ENCODE data around the gene MYO15A. TPM values are rescaled to one million over a fixed set of nuclear protein-coding genes. Genes with fewer than 3 reads are reported as not detected.

Gene MYO15A
- total RNA-seq, 1 experiment from 2014 or later = 0.36 TPM

DNA sequence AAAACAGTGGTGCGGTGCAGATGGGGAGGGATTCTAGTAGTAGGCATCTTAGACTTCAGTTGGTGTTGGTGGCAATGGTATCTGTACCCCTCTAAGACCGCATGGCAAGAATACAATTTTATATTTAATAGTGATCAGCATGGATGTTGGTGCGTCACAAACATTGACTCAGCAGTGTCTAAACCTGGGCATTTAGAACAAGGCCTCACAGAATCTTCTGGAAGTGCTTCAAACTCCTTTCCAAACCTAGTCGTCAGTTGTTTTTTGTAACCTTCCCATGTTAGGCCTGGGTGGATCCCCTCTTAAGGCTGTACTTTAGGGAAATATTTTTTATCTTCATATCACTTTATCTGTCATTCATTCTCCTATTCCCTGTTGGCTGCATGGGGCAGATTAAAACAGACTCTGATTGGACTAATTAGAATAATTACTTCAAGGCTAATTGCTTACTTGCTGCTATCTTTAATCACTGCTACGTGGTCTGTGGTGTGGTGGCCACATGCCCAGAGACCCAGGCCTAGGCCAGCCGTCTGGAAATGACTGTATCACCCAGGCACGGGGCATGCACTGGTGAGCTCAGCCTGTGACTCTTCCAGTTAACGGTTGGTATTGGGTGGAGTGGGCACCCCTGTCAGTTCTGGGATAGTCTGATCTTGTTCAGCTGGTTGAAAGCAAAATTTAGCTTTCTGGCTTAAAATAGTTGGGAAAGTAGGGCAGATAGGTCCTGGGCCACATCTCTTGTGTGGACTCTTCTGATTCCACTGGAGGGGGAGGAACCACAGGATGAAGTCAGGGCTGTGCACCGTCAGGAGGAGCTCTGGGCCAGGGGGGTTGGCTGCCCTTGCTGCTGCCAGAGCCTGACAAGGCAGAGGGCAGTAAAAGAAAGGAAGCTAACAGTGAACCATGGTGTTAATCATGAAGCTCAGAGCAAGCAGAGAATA is 79.5 kb downstream of the MYO15A start:
- BruUV-seq (replicated peaks) = no TSS peak
- no peaks in the 10 kb centered on the region for H3K9me3 ChIP-seq (ENCODE audit: control insufficient read depth, insufficient read depth, low read depth, low read length)
- ATAC-seq = no peak
- no peak for DNase-seq (ENCODE audit: low read depth, low spot score)
- no peaks in the 10 kb centered on the region for H3K27me3 ChIP-seq (ENCODE audit: control insufficient read depth, insufficient read depth, low read length)
- no peak for TF ChIP-seq POLR2AphosphoS5 (IDR thresholded peaks at IDR 0.05; ENCODE audit: low read depth, low read length)
- no peak for TF ChIP-seq TCF7L2 (IDR thresholded peaks at IDR 0.05; ENCODE audit: low read depth, low read length)
- TF ChIP-seq SIN3A (IDR thresholded peaks at IDR 0.05; ENCODE audit: borderline replicate concordance, insufficient read depth, low read depth, low read length) = no peak
- TF ChIP-seq CTCF (IDR thresholded peaks at IDR 0.05) = no peak
- TF ChIP-seq, protein P1, sequence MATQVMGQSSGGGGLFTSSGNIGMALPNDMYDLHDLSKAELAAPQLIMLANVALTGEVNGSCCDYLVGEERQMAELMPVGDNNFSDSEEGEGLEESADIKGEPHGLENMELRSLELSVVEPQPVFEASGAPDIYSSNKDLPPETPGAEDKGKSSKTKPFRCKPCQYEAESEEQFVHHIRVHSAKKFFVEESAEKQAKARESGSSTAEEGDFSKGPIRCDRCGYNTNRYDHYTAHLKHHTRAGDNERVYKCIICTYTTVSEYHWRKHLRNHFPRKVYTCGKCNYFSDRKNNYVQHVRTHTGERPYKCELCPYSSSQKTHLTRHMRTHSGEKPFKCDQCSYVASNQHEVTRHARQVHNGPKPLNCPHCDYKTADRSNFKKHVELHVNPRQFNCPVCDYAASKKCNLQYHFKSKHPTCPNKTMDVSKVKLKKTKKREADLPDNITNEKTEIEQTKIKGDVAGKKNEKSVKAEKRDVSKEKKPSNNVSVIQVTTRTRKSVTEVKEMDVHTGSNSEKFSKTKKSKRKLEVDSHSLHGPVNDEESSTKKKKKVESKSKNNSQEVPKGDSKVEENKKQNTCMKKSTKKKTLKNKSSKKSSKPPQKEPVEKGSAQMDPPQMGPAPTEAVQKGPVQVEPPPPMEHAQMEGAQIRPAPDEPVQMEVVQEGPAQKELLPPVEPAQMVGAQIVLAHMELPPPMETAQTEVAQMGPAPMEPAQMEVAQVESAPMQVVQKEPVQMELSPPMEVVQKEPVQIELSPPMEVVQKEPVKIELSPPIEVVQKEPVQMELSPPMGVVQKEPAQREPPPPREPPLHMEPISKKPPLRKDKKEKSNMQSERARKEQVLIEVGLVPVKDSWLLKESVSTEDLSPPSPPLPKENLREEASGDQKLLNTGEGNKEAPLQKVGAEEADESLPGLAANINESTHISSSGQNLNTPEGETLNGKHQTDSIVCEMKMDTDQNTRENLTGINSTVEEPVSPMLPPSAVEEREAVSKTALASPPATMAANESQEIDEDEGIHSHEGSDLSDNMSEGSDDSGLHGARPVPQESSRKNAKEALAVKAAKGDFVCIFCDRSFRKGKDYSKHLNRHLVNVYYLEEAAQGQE (IDR thresholded peaks at IDR 0.05; ENCODE audit: insufficient read depth in 1 of 2, low read depth in 2 of 2, low read length in 1 of 2) = no peak
- in situ Hi-C loops (cut with HindIII; ENCODE audit: low pct_unique_long_range_greater_than_20kb, low sequenced_read_pairs) (no loop called here), intact Hi-C loops (cut with micrococcal nuclease; ENCODE audit: unreplicated experiment) (no loop called here)
- CTCF ChIA-PET = no interaction called here
- no peak overlapping the region; the same call in 1 of the 2 replicates for H3K27ac ChIP-seq (ENCODE audit: low read length)
- peaks cover 2% of the 10 kb centered on the region; the same call in 1 of the 2 replicates for H3K36me3 ChIP-seq (ENCODE audit: control insufficient read depth, insufficient read depth, low read length)
- peak overlapping the region; percentile 56 to 84 for H3K4me3 ChIP-seq (ENCODE audit: low read depth in 2 of 2, low read length in 2 of 2)
- POLR2A ChIA-PET = no interaction called here
- peaks cover 34% of the 10 kb centered on the region for H3K4me1 ChIP-seq (ENCODE audit: control insufficient read depth, insufficient read depth, low read length)

GRCh38 chr17:18190628-18191235 is 82.2 kb downstream of the MYO15A start:
- Histone ChIP-seq H3K27ac (ENCODE audit: low read length) (no peak overlapping the region), H3K4me1 (ENCODE audit: control insufficient read depth, insufficient read depth, low read length) (peaks cover 34% of the 10 kb centered on the region), H3K9me3 (ENCODE audit: control insufficient read depth, insufficient read depth, low read depth, low read length) (no peaks in the 10 kb centered on the region), H3K27me3 (ENCODE audit: control insufficient read depth, insufficient read depth, low read length) (no peaks in the 10 kb centered on the region), H3K4me3 (ENCODE audit: low read depth in 2 of 2, low read length in 2 of 2) (no peak overlapping the region), H3K36me3 (ENCODE audit: control insufficient read depth, insufficient read depth, low read length) (peaks cover 9% of the 10 kb centered on the region)
- intact Hi-C loops (cut with micrococcal nuclease; ENCODE audit: unreplicated experiment) = no loop called here
- in situ Hi-C loops (cut with HindIII; ENCODE audit: low pct_unique_long_range_greater_than_20kb, low sequenced_read_pairs) = no loop called here
- CTCF ChIA-PET = no interaction called here
- TF ChIP-seq, protein P1 (IDR thresholded peaks at IDR 0.05; ENCODE audit: insufficient read depth in 1 of 2, low read depth in 2 of 2, low read length in 1 of 2) = no peak
- no peak for TF ChIP-seq CTCF (IDR thresholded peaks at IDR 0.05)
- ATAC-seq (no peak), DNase-seq (ENCODE audit: low read depth, low spot score) (no peak)
- POLR2A ChIA-PET = no interaction called here
- BruUV-seq (replicated peaks) = no TSS peak

All from Panc1 (cell line).